Left colon (tissue), 2 donors: Measurements from ENCODE around the gene SERAC1. TPM values are rescaled to one million over a fixed set of nuclear protein-coding genes. Genes with fewer than 3 reads are reported as not detected.
"Not testable (repeated sequence)": the region's sequence is repeated elsewhere in the genome, so short reads cannot be mapped to it uniquely, and the experiment has no call there.

Experiments
- ATAC-seq: fragments of 200-7000 bp; cut with Tn5 transposase; one replicate; pipeline ENCODE4 v1.9.1; 2020; ENCODE audit warnings: mild to moderate bottlenecking, moderate library complexity
- DNase-seq, 2 donors: peaks; one replicate each; pipeline ENCODE4 v3.0.0-alpha.2; 2020
- intact Hi-C, 2 donors: fragments of 100-400 bp; cut with DNase I in 1 of 2; cut with micrococcal nuclease in 1 of 2; formaldehyde crosslinking; loops; one replicate each; pipeline versions ENCODE4 v1.11.2 to v1.14.0; 2022; cut with DNase I, micrococcal nuclease
- total RNA-seq, 2 donors: library from RNA; stranded (reverse); fragmentation: NEBNext Ultra II Directional; extraction: Animal tissue kit (Norgen Biotek cat#: 25700); gene quantifications; one replicate each; pipeline ENCODE4 v1.2.1, GENCODE V29; 2021
- donor health status: DM: no; HTN: no; CAD: no.
- donor health status: DM: yes; HTN: yes; CAD: no.

SERAC1 gene
- total RNA-seq, 2 donors from 2014 or later = 8.7 to 13.0 TPM

GRCh38 chr6:158183174-158183972 is 15.3 kb upstream of the SERAC1 start:
- ATAC-seq, intact Hi-C loops: not testable (repeated sequence)
- peak in 1 of 2 donors; percentile 15 for DNase-seq

GRCh38 chr6:158177712-158178111 is 9.7 kb upstream of the SERAC1 start:
- DNase-seq, ATAC-seq, intact Hi-C loops: not testable (repeated sequence)

- ATAC-seq (no peak), DNase-seq (no peak)
- intact Hi-C loops = no loop called here
These were observed 7.0 kb upstream of the SERAC1 start for GRCh38 chr6:158175111-158175510.

- no peak for ATAC-seq
These were observed 6.5 kb upstream of the SERAC1 start for GRCh38 chr6:158174514-158174913.

GRCh38 chr6:158174024-158174423 is 6.0 kb upstream of the SERAC1 start:
- intact Hi-C loops = no loop called here
- ATAC-seq (no peak), DNase-seq (no peak)

More at GRCh38 chr6:158174514-158174913, 6.5 kb upstream of the SERAC1 start:
- DNase-seq = no peak
- intact Hi-C loops = no loop called here

- ATAC-seq = no peak
- intact Hi-C loops = no loop called here
- DNase-seq = no peak
These were observed 3.9 kb upstream of the SERAC1 start for GRCh38 chr6:158172001-158172400.

GRCh38 chr6:158170656-158171081 is 2.6 kb upstream of the SERAC1 start:
- intact Hi-C loops = no loop called here
- no peak for DNase-seq

GRCh38 chr6:158169634-158170033 is 1.6 kb upstream of the SERAC1 start:
- ATAC-seq, DNase-seq, intact Hi-C loops: not testable (repeated sequence)

More at GRCh38 chr6:158170656-158171081, 2.6 kb upstream of the SERAC1 start:
- no peak for ATAC-seq

GRCh38 chr6:158165919-158166416 is 2.1 kb downstream of the SERAC1 start:
- no peak for ATAC-seq

GRCh38 chr6:158164579-158165170 is 3.4 kb downstream of the SERAC1 start:
- intact Hi-C loops = no loop called here
- DNase-seq (no peak), ATAC-seq (no peak)

More at GRCh38 chr6:158165919-158166416, 2.1 kb downstream of the SERAC1 start:
- intact Hi-C loops = no loop called here
- DNase-seq = no peak

- intact Hi-C loops = no loop called here
- DNase-seq = peak in 1 of 2 donors; percentile 38
- peak; percentile 95 for ATAC-seq
These were observed 6.4 kb downstream of the SERAC1 start for GRCh38 chr6:158161566-158162254.

- ATAC-seq (no peak), DNase-seq (no peak)
- intact Hi-C loops = no loop called here
These were observed 7.0 kb downstream of the SERAC1 start for GRCh38 chr6:158160932-158161539.

- DNase-seq (no peak), ATAC-seq (no peak)
- intact Hi-C loops = no loop called here
These were observed 9.3 kb downstream of the SERAC1 start for GRCh38 chr6:158158748-158159147.

- ATAC-seq (no peak), DNase-seq (no peak)
- intact Hi-C loops = no loop called here
These were observed 9.9 kb downstream of the SERAC1 start for GRCh38 chr6:158158123-158158522.

- no peak for DNase-seq
- intact Hi-C loops = no loop called here
- ATAC-seq = no peak
These were observed 10.8 kb downstream of the SERAC1 start for GRCh38 chr6:158157064-158157764.

GRCh38 chr6:158154816-158155215 is 13.2 kb downstream of the SERAC1 start:
- no peak for ATAC-seq
- DNase-seq = no peak
- intact Hi-C loops = no loop called here

- DNase-seq (no peak), ATAC-seq (no peak)
- intact Hi-C loops = no loop called here
These were observed 14.5 kb downstream of the SERAC1 start for GRCh38 chr6:158153576-158153975.

- intact Hi-C loops = no loop called here
- no peak for DNase-seq
- ATAC-seq = no peak
These were observed 15.4 kb downstream of the SERAC1 start for GRCh38 chr6:158152659-158153058.
